NCI-H1417 (cell line): ENCODE data around the gene CXorf65.

Experiments
- DNase-seq, 3 experiments: peaks; one replicate each; lab custom pipeline; 2025; lab: John Stamatoyannopoulos, UW

Gene CXorf65

GRCh38 chrX:71067712-71068043 is 38.9 kb downstream of the CXorf65 start:
- peak in 1 of 3 experiments; percentile 64 for DNase-seq

GRCh38 chrX:71067089-71067488 is 39.5 kb downstream of the CXorf65 start:
- DNase-seq = no peak

- DNase-seq = no peak
Observed at GRCh38 chrX:71060127-71060526, 46.4 kb downstream of the CXorf65 start.

- no peak for DNase-seq
Observed at GRCh38 chrX:71057848-71058530, 48.6 kb downstream of the CXorf65 start.

- DNase-seq = no peak
Observed at GRCh38 chrX:71056867-71057266, 49.7 kb downstream of the CXorf65 start.
